Activated CD4-positive, alpha-beta T cell treated with anti-CD3 and anti-CD28 coated beads, Interleukin-2, amount 10 ng/mL, durations not matched to agents 7 days and 5 days (primary cell): ENCODE measurements around the gene PLPP4. TPM values are rescaled to one million over a fixed set of nuclear protein-coding genes. Genes with fewer than 3 reads are reported as not detected.

Source experiments
- CTCF ChIA-PET: fragments of 350-600 bp; sonication (Branson Sonifier 250); formaldehyde crosslinking; loops from one replicate; lab custom pipeline; 2021; ENCODE audit warnings: antibody characterized with exemption; lab: Charles Lee
- POLR2A ChIA-PET: fragments of 350-600 bp; sonication (Branson Sonifier 250); formaldehyde crosslinking; loops from one replicate; lab custom pipeline; 2021; ENCODE audit warnings: antibody characterized with exemption; lab: Charles Lee
- DNase-seq: peaks from one replicate; pipeline ENCODE4 v3.0.0-alpha.2; 2020
- H3K27ac Mint-ChIP-seq: one replicate; pipeline ENCODE4 v1.8.0; 2021; ENCODE audit warnings: mild to moderate bottlenecking, moderate library complexity, mixed read lengths
- H3K27me3 Mint-ChIP-seq: one replicate; pipeline ENCODE4 v1.8.0; 2021; ENCODE audit warnings: mixed read lengths
- H3K36me3 Mint-ChIP-seq: one replicate; pipeline ENCODE4 v1.8.0; 2021; ENCODE audit warnings: low read depth, mixed read lengths
- H3K4me1 Mint-ChIP-seq: one replicate; pipeline ENCODE4 v1.8.0; 2021; ENCODE audit warnings: mixed read lengths
- H3K4me3 Mint-ChIP-seq: one replicate; pipeline ENCODE4 v1.8.0; 2021; ENCODE audit warnings: mild to moderate bottlenecking, moderate library complexity, mixed read lengths
- H3K9me3 Mint-ChIP-seq: one replicate; pipeline ENCODE4 v1.8.0; 2021; ENCODE audit warnings: mixed read lengths
- total RNA-seq, 2 experiments: library from RNA; stranded (reverse); gene quantifications; one replicate each; pipeline ENCODE4 v1.2.3, GENCODE V29; 2021

The PLPP4 gene
- total RNA-seq, 2 experiments from 2014 or later = not detected

DNA sequence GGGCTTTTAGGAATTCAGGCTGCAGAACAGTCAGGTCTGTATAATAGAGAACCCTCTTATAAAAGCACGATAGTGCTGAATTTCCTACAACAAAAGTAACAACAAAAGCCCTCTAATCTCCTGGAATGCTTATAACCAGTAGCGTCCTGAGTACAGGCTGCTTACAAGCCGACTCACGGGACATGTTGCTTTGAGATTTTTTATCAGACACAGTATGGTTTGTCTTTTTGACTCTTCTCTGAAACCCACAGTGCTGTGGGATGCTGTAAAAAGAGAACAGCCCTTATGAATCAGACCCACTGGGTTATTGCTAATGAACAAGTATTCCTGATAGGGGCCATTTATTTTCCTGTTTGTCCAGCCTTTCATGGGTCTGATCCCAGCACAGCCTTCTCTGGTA, 59.4 kb downstream of the PLPP4 start:
- no peaks in the 10 kb centered on the region for H3K4me1 Mint-ChIP-seq
- H3K9me3 Mint-ChIP-seq = no peaks in the 10 kb centered on the region
- ChIA-PET CTCF (no interaction called here), POLR2A (no interaction called here)
- H3K27me3 Mint-ChIP-seq = no peaks in the 10 kb centered on the region
- H3K27ac Mint-ChIP-seq = no peak overlapping the region
- DNase-seq = no peak
- H3K36me3 Mint-ChIP-seq = no peaks in the 10 kb centered on the region
- H3K4me3 Mint-ChIP-seq = no peak overlapping the region

DNA sequence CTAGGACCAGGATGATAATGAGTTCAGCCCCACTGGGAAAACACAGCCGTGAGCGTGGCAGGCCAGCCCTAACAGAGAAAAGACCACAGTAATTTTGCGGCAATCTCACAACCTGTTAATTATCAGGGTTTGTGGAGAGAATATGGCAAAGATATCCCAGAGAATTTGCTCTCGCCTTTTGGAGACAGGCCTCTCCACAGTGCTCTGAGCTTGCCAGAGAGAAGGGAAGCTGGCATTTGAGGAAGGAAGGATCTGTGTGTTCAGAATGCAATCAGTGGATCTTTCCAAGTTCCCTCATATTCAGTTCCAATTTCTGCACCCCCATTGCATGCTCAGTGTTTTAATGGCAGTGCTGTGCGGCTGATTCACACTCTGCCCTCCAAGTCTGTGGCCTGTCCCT, 60.2 kb downstream of the PLPP4 start:
- Mint-ChIP-seq H3K36me3 (no peaks in the 10 kb centered on the region), H3K27ac (no peak overlapping the region), H3K27me3 (no peaks in the 10 kb centered on the region), H3K4me1 (no peaks in the 10 kb centered on the region), H3K4me3 (no peak overlapping the region), H3K9me3 (no peaks in the 10 kb centered on the region)
- no peak for DNase-seq
- ChIA-PET CTCF (no interaction called here), POLR2A (no interaction called here)

DNA sequence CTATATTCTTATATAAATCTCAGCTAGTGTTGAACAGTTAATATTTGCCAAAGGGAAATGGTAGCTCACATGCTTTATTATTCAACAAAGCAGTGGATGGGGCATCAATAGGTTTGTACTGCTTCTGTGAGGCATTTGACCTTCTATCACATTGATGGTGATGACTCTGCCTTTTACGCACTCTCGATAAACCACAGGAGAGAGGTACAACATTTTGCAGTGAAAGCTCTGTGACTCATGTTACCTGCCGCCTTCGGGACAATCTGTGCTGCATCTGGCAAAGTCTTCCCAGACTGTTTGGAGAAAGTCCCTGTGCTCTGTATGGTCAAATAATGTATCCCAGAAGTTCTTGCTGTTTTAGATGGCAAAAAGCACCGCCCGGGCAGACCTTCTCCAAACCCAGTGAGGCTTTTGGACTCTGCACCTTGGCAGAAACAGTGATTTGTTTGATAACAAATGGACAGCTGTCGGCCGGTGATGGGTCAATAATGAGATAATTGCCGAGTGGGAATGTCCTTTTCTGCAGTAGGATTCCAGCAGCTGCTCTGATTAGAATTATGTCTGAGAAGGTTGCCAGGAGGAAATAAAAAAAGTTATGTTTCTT, 61.0 kb downstream of the PLPP4 start:
- no peaks in the 10 kb centered on the region for H3K4me1 Mint-ChIP-seq
- H3K36me3 Mint-ChIP-seq = no peaks in the 10 kb centered on the region
- H3K27me3 Mint-ChIP-seq = no peaks in the 10 kb centered on the region
- no peak overlapping the region for H3K4me3 Mint-ChIP-seq
- H3K27ac Mint-ChIP-seq = no peak overlapping the region
- no peak for DNase-seq
- CTCF ChIA-PET = no interaction called here
- H3K9me3 Mint-ChIP-seq = no peaks in the 10 kb centered on the region
- POLR2A ChIA-PET = no interaction called here

DNA sequence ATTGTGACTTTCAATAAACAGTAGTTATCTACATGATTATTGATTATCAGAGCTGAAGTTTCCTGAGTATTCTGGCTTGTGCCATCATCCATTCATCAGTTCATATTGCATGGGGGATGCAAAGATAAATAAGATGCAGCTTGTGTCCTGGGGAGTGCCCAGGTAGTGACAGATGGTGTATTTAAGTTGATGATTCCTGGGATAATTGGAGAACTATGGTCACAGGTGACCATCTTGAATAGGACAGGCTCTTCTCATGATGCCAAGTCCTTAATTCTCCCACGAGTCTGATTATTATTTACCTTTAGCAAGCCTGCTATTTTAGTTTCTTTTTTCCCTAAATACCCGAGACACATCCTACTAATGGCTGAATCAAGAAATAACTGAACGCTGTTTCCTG, 64.9 kb downstream of the PLPP4 start:
- Mint-ChIP-seq H3K27ac (no peak overlapping the region), H3K4me3 (no peak overlapping the region), H3K36me3 (no peaks in the 10 kb centered on the region), H3K4me1 (no peaks in the 10 kb centered on the region), H3K9me3 (no peaks in the 10 kb centered on the region), H3K27me3 (no peaks in the 10 kb centered on the region)
- DNase-seq = no peak
- ChIA-PET POLR2A (no interaction called here), CTCF (no interaction called here)

DNA sequence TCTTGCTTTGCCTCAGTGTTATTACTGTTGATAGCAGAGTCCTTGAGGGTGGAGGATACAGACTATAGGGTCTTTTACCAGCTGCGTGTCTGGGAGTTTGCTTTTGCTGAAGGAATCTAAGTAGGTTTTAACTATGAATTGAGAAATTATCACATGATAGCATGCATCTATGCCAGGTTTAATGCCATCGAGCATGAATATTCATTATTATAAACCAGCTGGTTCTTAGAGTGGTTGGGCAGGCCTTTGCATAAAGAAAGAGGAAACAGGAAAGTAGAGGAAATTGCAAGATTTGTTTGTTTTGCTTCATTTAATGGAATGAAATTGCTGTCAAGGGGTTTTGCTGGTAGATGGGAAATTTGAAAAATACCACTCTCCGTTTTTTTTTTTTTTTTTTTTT, 70.7 kb downstream of the PLPP4 start:
- Mint-ChIP-seq H3K4me3 (no peak overlapping the region), H3K36me3 (no peaks in the 10 kb centered on the region), H3K27me3 (no peaks in the 10 kb centered on the region), H3K9me3 (no peaks in the 10 kb centered on the region), H3K27ac (no peak overlapping the region), H3K4me1 (no peaks in the 10 kb centered on the region)
- CTCF ChIA-PET = no interaction called here
- no peak for DNase-seq
- POLR2A ChIA-PET = no interaction called here

DNA sequence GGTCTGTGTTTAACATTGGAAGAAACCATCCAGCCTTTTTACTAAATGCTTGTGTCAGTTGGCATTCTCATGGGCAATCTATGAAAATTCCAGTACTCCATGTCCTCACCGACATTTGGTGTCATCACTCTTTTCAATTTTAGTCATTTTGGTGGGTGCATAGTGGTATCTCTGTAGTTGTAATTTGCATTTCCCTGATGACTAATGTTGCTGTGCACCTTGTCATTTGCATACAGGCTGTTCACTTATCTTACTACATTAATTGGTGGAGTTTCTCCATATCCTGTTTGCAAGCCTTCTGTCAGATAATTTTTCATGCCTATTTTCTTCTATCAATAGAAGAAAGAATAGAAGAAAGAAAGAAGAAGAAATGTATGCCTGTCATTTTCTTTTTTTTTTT, 73.7 kb downstream of the PLPP4 start:
- H3K9me3 Mint-ChIP-seq = no peaks in the 10 kb centered on the region
- H3K27ac Mint-ChIP-seq = no peak overlapping the region
- no peaks in the 10 kb centered on the region for H3K27me3 Mint-ChIP-seq
- no peak for DNase-seq
- H3K4me1 Mint-ChIP-seq = no peaks in the 10 kb centered on the region
- ChIA-PET CTCF (no interaction called here), POLR2A (no interaction called here)
- no peak overlapping the region for H3K4me3 Mint-ChIP-seq
- no peaks in the 10 kb centered on the region for H3K36me3 Mint-ChIP-seq

DNA sequence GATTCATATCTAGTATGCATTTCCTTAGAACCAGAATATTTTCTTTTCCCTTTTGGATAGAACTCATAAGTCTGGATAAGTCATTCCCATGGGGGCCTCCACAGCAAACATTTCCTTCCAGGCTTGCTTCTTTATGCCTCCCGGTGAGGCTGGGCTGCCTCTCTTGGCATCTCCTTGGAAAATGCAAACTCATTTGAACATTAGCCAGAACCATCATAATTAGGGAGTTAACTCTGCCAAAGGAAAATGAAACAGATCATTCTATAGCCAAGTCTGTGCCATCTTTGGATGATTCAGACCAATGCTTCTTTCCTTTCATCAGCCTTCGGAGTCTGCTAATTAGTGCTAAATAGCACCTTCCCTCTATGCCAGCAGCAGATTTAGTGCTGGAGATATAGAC, 81.1 kb downstream of the PLPP4 start:
- H3K27me3 Mint-ChIP-seq = no peaks in the 10 kb centered on the region
- ChIA-PET CTCF (no interaction called here), POLR2A (no interaction called here)
- H3K36me3 Mint-ChIP-seq = no peaks in the 10 kb centered on the region
- H3K27ac Mint-ChIP-seq = no peak overlapping the region
- H3K9me3 Mint-ChIP-seq = no peaks in the 10 kb centered on the region
- no peak for DNase-seq
- no peak overlapping the region for H3K4me3 Mint-ChIP-seq
- H3K4me1 Mint-ChIP-seq = no peaks in the 10 kb centered on the region

DNA sequence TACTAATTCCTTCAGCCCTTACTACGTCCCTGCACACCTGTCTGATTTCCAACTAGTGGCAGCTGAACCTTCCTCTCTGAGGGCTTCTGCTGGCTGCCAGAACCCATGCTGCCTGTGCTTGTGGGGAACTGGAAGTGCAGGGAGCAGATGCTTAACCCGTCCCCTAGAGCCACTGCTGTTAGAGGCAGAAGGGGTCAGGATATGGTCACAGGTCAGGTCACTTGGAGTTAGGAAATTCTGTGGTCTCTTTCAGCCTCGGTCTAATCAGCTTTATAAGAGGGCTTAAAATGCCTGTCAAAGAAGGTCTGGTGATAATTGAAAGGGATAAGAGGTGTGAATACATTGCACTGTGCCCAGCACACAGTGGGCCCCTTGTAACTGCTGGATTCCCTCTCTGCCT, 82.0 kb downstream of the PLPP4 start:
- Mint-ChIP-seq H3K4me3 (no peak overlapping the region), H3K36me3 (no peaks in the 10 kb centered on the region), H3K4me1 (no peaks in the 10 kb centered on the region), H3K9me3 (no peaks in the 10 kb centered on the region), H3K27ac (no peak overlapping the region), H3K27me3 (no peaks in the 10 kb centered on the region)
- POLR2A ChIA-PET = no interaction called here
- CTCF ChIA-PET = no interaction called here
- DNase-seq = no peak

DNA sequence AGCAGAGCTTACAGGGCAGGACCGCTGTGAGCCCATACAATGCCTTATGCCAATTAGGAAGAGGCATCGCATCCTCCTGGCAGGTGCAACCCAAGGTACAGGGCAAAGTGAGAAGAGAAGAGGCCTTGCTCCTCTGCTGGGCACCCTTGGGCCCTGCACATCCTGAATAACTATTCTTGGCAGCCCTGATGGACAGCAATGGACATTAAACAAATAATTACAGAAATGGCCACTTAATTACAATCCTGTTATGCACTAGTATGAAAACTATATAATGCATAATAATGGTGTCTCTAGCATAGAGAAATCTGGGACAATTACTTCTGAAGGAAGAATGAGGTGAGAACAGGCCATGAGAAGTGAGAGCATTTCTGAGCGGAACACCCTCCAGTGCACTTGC, 83.5 kb downstream of the PLPP4 start:
- no peak overlapping the region for H3K4me3 Mint-ChIP-seq
- no peak for DNase-seq
- H3K36me3 Mint-ChIP-seq = no peaks in the 10 kb centered on the region
- H3K4me1 Mint-ChIP-seq = no peaks in the 10 kb centered on the region
- ChIA-PET CTCF (no interaction called here), POLR2A (no interaction called here)
- H3K9me3 Mint-ChIP-seq = no peaks in the 10 kb centered on the region
- H3K27ac Mint-ChIP-seq = no peak overlapping the region
- no peaks in the 10 kb centered on the region for H3K27me3 Mint-ChIP-seq

DNA sequence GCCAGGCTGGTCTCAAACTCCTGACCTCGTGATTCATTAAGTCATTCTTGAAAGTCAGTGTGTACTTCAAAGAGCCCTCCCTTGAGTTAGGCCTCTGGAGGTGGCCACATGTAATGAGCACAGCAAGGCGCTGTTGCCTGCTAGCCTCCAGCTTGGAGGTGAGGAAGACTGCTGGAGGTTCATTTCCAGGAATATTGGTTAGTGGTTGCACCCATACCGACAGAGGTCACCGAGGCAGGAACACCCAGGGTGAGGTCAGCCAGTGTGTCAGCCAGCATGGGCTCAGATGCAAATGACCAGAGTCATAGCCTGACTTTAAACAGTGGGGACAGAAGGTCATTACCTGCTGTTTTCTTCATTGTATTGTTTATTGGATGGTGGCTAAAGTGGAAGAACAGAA, 85.0 kb downstream of the PLPP4 start:
- ChIA-PET POLR2A (no interaction called here), CTCF (no interaction called here)
- Mint-ChIP-seq H3K27me3 (no peaks in the 10 kb centered on the region), H3K4me3 (no peak overlapping the region), H3K27ac (no peak overlapping the region), H3K9me3 (no peaks in the 10 kb centered on the region), H3K36me3 (no peaks in the 10 kb centered on the region), H3K4me1 (no peaks in the 10 kb centered on the region)
- no peak for DNase-seq

DNA sequence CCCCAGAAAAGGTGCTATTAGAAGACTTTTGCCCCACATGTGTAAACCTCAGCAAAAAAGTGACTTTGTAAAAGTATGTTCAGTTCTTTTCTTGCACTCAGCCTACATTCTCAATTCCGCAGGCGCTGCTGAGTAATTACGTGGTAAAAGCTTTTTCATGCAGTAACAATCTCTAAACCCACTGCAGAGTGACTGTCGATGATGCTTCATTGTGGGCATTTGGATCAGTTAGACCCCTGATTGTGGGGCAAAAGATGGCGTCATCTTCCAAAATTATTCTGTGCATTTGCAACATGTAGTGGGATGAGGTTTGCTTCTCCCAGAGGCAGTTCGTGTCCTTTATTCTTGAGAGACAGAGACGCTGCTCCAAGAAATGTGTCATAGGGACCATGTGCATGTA, 85.6 kb downstream of the PLPP4 start:
- no peaks in the 10 kb centered on the region for H3K4me1 Mint-ChIP-seq
- H3K9me3 Mint-ChIP-seq = no peaks in the 10 kb centered on the region
- H3K36me3 Mint-ChIP-seq = no peaks in the 10 kb centered on the region
- no peak overlapping the region for H3K27ac Mint-ChIP-seq
- no peak for DNase-seq
- H3K4me3 Mint-ChIP-seq = no peak overlapping the region
- no peaks in the 10 kb centered on the region for H3K27me3 Mint-ChIP-seq
- ChIA-PET POLR2A (no interaction called here), CTCF (no interaction called here)

DNA sequence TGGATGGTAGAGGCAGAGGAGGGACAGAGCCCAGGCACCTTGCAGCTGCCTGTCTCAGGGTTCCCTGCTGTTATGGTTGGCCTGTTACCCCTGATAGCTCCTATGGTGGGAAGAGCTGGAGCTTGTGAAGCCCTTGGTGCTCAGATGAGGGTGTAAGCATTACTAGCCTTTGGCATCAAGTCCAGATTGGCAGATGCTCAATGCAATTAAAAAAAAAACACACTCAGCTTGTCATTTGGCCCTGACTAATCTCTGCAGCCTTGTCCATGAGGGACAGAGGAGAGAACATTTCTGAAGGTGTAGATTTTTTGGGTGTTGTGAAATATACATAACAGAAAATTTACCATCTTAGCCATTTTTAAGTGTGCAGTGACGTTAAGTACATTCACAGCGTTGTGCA, 86.3 kb downstream of the PLPP4 start:
- no peak overlapping the region for H3K4me3 Mint-ChIP-seq
- ChIA-PET POLR2A (no interaction called here), CTCF (no interaction called here)
- H3K27me3 Mint-ChIP-seq = no peaks in the 10 kb centered on the region
- H3K27ac Mint-ChIP-seq = no peak overlapping the region
- DNase-seq = no peak
- no peaks in the 10 kb centered on the region for H3K4me1 Mint-ChIP-seq
- H3K9me3 Mint-ChIP-seq = peaks cover 3% of the 10 kb centered on the region
- no peaks in the 10 kb centered on the region for H3K36me3 Mint-ChIP-seq

DNA sequence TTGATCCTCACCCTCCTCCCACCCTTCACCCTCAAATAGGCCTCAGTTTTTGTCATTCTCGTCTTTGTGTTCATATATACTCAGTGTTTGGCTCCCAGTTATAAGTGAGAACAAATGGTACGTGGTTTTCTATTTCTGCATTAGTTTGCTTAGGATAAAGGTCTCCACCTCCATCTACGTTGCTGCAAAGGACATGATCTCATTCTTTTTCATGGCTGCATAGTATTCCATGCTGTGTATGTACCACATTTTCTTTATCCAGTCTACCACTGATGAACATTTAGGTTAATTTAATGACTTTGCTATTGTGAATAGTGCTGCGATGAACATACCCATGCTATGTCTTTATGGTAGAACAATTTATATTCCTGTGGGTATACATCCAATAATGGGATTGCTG, 91.2 kb downstream of the PLPP4 start:
- Mint-ChIP-seq H3K9me3 (peaks cover 3% of the 10 kb centered on the region), H3K27me3 (no peaks in the 10 kb centered on the region), H3K4me3 (no peak overlapping the region), H3K36me3 (no peaks in the 10 kb centered on the region), H3K27ac (no peak overlapping the region), H3K4me1 (no peaks in the 10 kb centered on the region)
- CTCF ChIA-PET = no interaction called here
- POLR2A ChIA-PET = no interaction called here
- DNase-seq = no peak

DNA sequence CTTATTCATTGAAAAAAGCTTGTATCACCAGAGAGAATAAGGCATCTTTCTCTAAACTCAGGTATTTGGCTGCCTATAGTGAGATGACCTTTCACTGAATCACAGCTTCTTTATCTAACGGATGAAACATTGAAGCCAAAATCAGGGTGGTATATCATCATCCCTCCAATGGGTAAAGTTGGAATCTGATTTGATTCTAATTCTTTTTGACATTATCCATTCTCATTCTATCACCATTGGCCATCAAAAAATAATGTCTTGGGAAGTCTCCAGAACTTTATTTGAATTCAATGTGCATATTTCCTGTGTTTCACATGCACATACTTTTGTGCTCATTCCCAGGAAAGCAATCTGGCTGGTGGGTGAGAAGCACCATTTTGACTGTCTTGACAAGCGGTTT, 95.2 kb downstream of the PLPP4 start:
- ChIA-PET POLR2A (no interaction called here), CTCF (no interaction called here)
- no peak for DNase-seq
- Mint-ChIP-seq H3K36me3 (no peaks in the 10 kb centered on the region), H3K9me3 (peaks cover 12% of the 10 kb centered on the region), H3K4me3 (no peak overlapping the region), H3K4me1 (no peaks in the 10 kb centered on the region), H3K27me3 (no peaks in the 10 kb centered on the region), H3K27ac (no peak overlapping the region)
